ENCODE data around the gene DNMT1.
"Not testable (repeated sequence)": the region's sequence is repeated elsewhere in the genome, so short reads cannot be mapped to it uniquely, and the experiment has no call there.

Gene DNMT1

GRCh38 chr19:10194500-10195198 lies at the start of gene DNMT1:
TSS of gene DNMT1 (minus strand) at chr19:10194953. CDS start at chr19:10194899, 54 bp downstream.
- peak; percentile 98 to 99 for DNase-seq

GRCh38 chr19:10243606-10244005 lies 48.9 kb upstream of the DNMT1 start:
- no peak for DNase-seq

GRCh38 chr19:10241826-10242449 lies 47.2 kb upstream of the DNMT1 start:
- DNase-seq, result not testable (repeated sequence)

- DNase-seq, result no peak
Observed at GRCh38 chr19:10238172-10238783, 43.5 kb upstream of the DNMT1 start.

DNA sequence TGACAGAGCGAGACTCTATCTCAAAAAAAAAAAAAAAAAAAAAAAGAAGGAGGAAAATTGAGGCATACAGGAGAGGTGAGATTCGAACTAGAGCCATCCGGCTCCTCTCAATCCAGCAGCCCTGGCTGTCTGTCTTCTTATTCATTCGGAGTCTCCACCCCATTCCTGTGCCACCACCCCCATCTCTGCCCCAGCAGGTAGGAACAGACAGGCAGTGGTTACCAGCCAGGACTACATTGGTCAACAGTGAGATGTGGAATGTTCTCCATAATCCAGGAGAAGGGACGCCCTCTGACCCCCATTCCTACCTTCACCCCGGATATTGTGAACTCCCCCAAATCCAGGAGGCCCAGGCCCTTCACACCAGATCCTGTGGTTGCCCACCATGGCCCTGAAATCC lies 42.9 kb upstream of the DNMT1 start:
- DNase-seq, result no peak

DNA sequence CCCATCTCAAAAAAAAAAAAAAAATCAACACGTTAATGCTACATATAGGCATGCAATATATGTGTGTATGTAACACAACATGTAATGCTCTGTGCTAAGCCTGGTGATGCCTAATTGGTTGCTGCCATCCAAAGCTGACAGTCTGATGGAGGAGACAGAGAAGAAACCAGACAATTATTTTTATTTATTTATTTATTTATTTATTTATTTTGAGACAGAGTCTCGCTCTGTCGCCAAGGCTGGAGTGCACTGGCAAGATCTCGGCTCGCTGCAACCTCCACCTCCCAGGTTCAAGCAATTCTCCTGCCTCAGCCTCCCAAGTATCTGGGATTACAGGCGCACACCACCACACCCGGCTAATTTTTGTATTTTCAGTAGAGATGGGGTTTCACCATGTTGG lies 40.7 kb upstream of the DNMT1 start:
- DNase-seq, result not testable (repeated sequence)

DNA sequence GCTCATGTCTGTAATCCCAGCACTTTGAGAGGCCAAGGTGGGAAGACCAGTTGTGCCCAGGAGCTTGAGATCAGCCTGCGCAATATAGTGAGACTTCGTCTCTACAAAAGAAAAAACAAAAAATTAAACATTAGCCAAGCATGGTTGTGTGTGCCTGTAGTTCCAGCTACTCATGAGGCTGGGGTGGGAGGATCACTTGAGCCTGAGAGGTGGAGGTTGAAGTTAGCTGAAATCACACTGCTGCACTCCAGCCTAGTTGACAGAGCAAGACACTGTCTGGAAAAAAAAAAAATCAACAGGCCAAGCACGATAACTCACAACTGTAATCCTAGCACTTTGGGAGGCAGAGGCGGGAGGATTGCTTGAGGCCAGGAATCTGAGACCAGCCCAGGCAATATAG lies 40.2 kb upstream of the DNMT1 start:
- DNase-seq, result no peak

- no peak for DNase-seq
Observed at GRCh38 chr19:10233946-10234345, 39.2 kb upstream of the DNMT1 start.

GRCh38 chr19:10231612-10232228 lies 37.0 kb upstream of the DNMT1 start:
- no peak for DNase-seq

- peak; percentile 61 for DNase-seq
Observed at GRCh38 chr19:10230861-10231611, 36.3 kb upstream of the DNMT1 start, which contains the start of gene S1PR2. TSS of gene S1PR2 (minus strand) at chr19:10231331. CDS start at chr19:10224905, 6,426 bp downstream.

DNA sequence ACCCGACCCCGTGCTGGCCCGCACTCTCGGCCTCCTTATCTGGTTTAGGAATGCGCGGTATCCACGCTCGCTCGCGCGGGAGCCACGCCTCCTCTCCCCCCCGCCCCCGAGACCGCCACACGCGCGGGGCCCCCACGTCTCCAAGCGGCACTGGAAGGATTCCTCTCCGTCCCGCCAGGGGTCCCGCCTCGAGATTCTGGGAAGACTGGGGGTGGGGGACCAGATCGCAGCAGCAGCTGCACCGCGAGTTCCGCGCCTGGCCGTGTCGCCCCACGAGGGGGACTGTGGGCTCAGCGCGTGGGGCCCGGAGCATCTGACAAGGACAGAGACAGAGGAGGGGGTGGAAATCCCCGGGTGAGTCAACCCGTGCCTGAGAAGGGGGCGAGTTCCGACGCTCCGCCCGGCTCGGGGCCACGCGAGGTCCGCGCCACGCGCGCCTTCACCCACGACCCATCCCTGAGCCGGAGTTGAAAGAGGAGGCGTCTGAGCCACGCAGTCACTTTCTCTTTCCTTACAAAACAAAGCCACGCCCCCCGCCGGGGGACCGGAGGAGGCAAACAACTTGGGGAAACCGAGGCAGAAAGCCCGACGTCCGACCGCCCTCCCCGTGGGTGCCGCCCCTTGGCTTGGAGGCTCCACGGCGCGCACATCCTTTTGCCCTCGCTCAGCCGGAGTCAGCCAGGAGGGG lies 35.6 kb upstream of the DNMT1 start:
- DNase-seq, result peak; percentile 41 to 48

DNA sequence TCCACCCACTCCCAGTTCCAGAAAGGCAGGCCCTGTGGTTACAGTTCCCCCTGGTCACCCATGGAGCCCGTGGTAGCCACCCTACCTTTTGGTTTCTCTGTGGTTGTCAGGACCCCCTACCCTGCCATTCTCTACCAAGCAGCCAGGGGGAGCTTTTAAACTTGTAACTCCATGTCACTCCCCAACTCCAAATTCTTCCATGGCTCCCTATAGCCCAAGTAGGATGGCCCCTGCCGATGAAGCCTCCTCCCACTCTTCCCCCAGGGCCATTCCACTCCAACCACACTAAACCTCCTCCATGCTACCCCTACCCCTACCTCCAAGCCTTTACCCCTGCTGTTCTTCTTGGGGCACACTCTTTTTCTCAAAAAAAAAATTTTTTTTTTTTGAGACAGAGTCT lies 34.2 kb upstream of the DNMT1 start:
- no peak for DNase-seq

- DNase-seq, result no peak
Observed at GRCh38 chr19:10228393-10228792, 33.6 kb upstream of the DNMT1 start.

GRCh38 chr19:10227026-10227971 lies 32.5 kb upstream of the DNMT1 start:
- no peak for DNase-seq

DNA sequence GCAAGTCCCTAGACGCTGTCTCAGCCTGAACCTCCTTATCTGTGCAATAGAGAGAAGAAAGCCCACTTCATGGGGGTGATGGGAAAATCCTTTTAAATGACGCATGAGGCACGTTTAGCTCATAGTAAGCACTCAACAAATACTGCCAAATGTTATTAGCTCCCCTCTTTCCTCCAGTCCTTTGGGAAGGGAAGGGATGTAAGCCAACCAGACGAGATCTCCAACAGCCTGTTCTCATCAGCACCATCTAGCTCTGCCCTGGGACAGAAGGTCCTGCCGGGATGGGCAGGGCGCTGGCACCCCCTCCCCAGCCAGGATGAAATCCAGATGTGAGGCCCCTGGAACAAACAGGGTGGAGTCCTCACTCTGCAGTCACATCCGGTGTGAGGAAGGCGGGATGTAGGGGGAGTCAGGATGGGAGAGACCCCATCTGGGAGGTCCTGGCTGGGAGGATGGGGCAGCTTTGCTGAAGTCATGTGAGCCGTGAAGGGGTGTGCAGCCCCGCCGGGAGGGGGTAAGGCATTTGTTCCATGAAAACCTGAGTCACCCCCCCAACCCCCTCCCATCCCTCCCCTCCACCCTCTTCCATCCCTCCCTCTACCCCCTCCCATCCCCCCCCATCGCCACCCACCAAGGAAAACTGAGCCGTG lies 31.7 kb upstream of the DNMT1 start:
- DNase-seq, result no peak

DNA sequence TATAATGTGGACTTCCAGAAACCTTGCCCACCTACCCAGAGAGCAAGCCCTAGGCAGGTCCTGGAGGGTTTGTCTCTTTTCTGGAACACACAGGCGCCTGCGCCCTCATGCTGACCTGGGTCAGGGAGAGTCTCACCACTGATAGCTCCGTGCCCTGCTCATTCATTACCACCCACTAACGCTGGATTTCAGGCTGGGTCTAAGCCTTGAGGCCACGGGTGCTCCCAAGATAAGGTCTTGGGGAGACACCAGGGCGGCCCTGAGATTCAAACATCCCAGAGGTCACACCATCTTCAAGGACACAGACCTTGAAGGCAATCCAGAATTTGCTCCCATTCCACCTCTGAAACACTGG lies 31.2 kb upstream of the DNMT1 start:
- DNase-seq, result no peak

- no peak for DNase-seq
Observed at GRCh38 chr19:10224337-10224736, 29.6 kb upstream of the DNMT1 start.

DNA sequence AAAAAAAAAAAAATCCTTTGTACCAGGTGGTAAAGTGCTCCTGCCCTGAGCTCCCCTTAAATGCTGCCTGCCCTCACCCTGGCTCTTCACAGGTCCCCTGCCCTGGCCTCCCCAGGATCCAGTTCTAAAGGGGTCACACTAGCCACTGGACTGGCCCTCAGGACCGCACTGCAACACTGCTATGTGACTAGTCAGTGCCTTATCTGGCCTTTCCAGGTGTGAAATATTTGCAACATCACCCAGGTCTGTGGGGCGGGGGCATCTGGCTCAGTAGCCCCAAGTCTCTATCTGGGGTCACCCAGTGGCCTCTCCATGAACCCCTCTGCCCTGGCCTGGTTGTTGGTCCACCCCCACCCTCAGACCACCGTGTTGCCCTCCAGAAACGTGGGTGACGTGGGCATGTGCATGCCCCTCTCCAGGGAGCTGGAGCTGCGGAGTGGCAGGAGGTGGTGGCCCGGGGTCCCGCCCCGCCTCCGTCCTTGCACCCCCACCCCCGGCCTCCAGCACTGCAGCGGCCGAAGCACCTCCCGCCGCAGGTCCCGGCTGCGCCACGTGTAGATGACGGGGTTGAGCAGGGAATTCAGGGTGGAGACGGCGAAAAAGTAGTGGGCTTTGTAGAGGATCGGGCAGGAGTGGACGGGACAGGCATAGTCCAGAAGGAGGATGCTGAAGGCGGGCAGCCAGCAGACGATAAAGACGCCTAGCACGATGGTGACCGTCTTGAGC lies 28.9 kb upstream of the DNMT1 start:
- no peak for DNase-seq

- no peak for DNase-seq
Observed at GRCh38 chr19:10222201-10222890, 27.6 kb upstream of the DNMT1 start.

Data from stimulated activated CD4-positive, alpha-beta T cell treated with anti-CD3 and anti-CD28 coated beads, Interleukin-2, amount 100 ng/mL, for 48 hours (primary cell).